Chondrocyte (in vitro differentiated cells): ENCODE results near the gene FTO. TPM values are rescaled to one million over a fixed set of nuclear protein-coding genes. Genes with fewer than 3 reads are reported as not detected.
A peak's percentile ranks its signal among the peaks of the same experiment; 100 is the strongest.

Experiments used
- DNase-seq: peaks from one replicate; pipeline ENCODE4 v3.0.0; 2021; ENCODE audit warnings: mixed read lengths, low spot score
- H3K27ac Mint-ChIP-seq: one replicate; pipeline ENCODE4 v1.8.0; 2021; ENCODE audit warnings: mild to moderate bottlenecking, moderate library complexity, mixed read lengths; ENCODE audit not compliant: unreplicated experiment
- H3K27me3 Mint-ChIP-seq: 2 replicates; pipeline ENCODE4 v1.8.0; 2021; ENCODE audit warnings: low read depth, mixed read lengths
- H3K36me3 Mint-ChIP-seq: 2 replicates; pipeline ENCODE4 v1.8.0; 2021; ENCODE audit warnings: low read depth, mixed read lengths
- H3K4me1 Mint-ChIP-seq: 2 replicates; pipeline ENCODE4 v1.8.0; 2021; ENCODE audit warnings: low read depth, mild to moderate bottlenecking, mixed read lengths
- H3K4me3 Mint-ChIP-seq: one replicate; pipeline ENCODE4 v1.8.0; 2021; ENCODE audit warnings: mild to moderate bottlenecking, moderate library complexity, mixed read lengths; ENCODE audit not compliant: unreplicated experiment
- H3K9me3 Mint-ChIP-seq: 2 replicates; pipeline ENCODE4 v1.8.0; 2021; ENCODE audit warnings: low read depth, mixed read lengths
- CTCF ChIP-seq: fragments of 200-600 bp; sonication (generic); IDR thresholded peaks from 2 replicates; pipeline ENCODE4 v1.5.0; 2021; ENCODE audit warnings: antibody characterized with exemption, mild to moderate bottlenecking, moderate library complexity
- long read RNA-seq: library from polyadenylated mRNA; stranded (forward); transcript quantifications from one replicate; pipeline ENCODE4 v2.0.0, GENCODE V29; 2021
- total RNA-seq: library from RNA; stranded (reverse); gene quantifications from 3 replicates; pipeline ENCODE4 v1.2.1, GENCODE V29; 2021

FTO gene
- total RNA-seq: 85.7 to 139 TPM (median 89.4 TPM) in 3 replicates
- long read RNA-seq, full-length matches to known transcripts: 15 of 27 reads
- long read RNA-seq, partial matches to known transcripts: 5 of 27 reads
- long read RNA-seq, other reads (novel, unspliced or antisense): 7 of 27 reads

- H3K27me3 Mint-ChIP-seq: no peaks in the 10 kb centered on the region
- peak; percentile 98 for DNase-seq
- H3K4me1 Mint-ChIP-seq: peaks cover 36% of the 10 kb centered on the region
- peak; percentile 25 for TF ChIP-seq CTCF
- H3K36me3 Mint-ChIP-seq: peaks cover 3% of the 10 kb centered on the region
- peaks cover 3% of the 10 kb centered on the region for H3K9me3 Mint-ChIP-seq
- peak within 1 kb of the TSS; percentile 97 for H3K4me3 Mint-ChIP-seq
- H3K27ac Mint-ChIP-seq: peak within 1 kb of the TSS; percentile 99
Observed at GRCh38 chr16:53703590-53704444, at the start of gene FTO, which contains the start of gene RPGRIP1L. TSS of gene FTO (plus strand) at chr16:53704156. TSS of gene RPGRIP1L (minus strand) at chr16:53703859. CDS start at chr16:53700723, 3,136 bp downstream.

- no peaks in the 10 kb centered on the region for H3K4me1 Mint-ChIP-seq
- TF ChIP-seq CTCF: no peak
- DNase-seq: no peak
- no peak overlapping the region for H3K4me3 Mint-ChIP-seq
- H3K36me3 Mint-ChIP-seq: peaks cover 27% of the 10 kb centered on the region
- no peaks in the 10 kb centered on the region for H3K27me3 Mint-ChIP-seq
- H3K9me3 Mint-ChIP-seq: no peaks in the 10 kb centered on the region
- no peak overlapping the region for H3K27ac Mint-ChIP-seq
Observed at GRCh38 chr16:53654946-53655345, 49.0 kb upstream of the FTO start.

GRCh38 chr16:53662072-53662471, 41.9 kb upstream of the FTO start:
- H3K4me1 Mint-ChIP-seq: peaks cover 17% of the 10 kb centered on the region

GRCh38 chr16:53664724-53665345, 39.1 kb upstream of the FTO start:
- DNase-seq: no peak
- no peak overlapping the region for H3K4me3 Mint-ChIP-seq
- H3K4me1 Mint-ChIP-seq: peaks cover 19% of the 10 kb centered on the region
- H3K36me3 Mint-ChIP-seq: no peaks in the 10 kb centered on the region
- H3K27ac Mint-ChIP-seq: peak overlapping the region; percentile 75
- TF ChIP-seq CTCF: no peak
- no peaks in the 10 kb centered on the region for H3K9me3 Mint-ChIP-seq
- H3K27me3 Mint-ChIP-seq: no peaks in the 10 kb centered on the region

More at GRCh38 chr16:53662072-53662471, 41.9 kb upstream of the FTO start:
- Mint-ChIP-seq H3K27me3 (no peaks in the 10 kb centered on the region), H3K9me3 (no peaks in the 10 kb centered on the region), H3K4me3 (no peak overlapping the region), H3K27ac (no peak overlapping the region), H3K36me3 (peaks cover 6% of the 10 kb centered on the region)
- TF ChIP-seq CTCF: no peak
- DNase-seq: no peak

GRCh38 chr16:53666786-53667415, 37.1 kb upstream of the FTO start:
- H3K9me3 Mint-ChIP-seq: no peaks in the 10 kb centered on the region
- no peaks in the 10 kb centered on the region for H3K36me3 Mint-ChIP-seq
- H3K27ac Mint-ChIP-seq: no peak overlapping the region
- no peak overlapping the region for H3K4me3 Mint-ChIP-seq
- no peak for TF ChIP-seq CTCF
- H3K27me3 Mint-ChIP-seq: no peaks in the 10 kb centered on the region
- no peak for DNase-seq
- H3K4me1 Mint-ChIP-seq: peaks cover 19% of the 10 kb centered on the region
